ENCODE data around the gene FAM3C. TPM values are rescaled to one million over a fixed set of nuclear protein-coding genes. Genes with fewer than 3 reads are reported as not detected.

FAM3C gene
- total and polyA plus RNA-seq, 2 donors: 40.3 to 108 TPM

- DNase-seq (ENCODE audit: extremely low spot score): no peak
- WGBS: 89% methylated on average over 2 of the region's 2 CpGs
- H3K27ac ChIP-seq (ENCODE audit: low read depth): no peak overlapping the region
These were observed 12.7 kb downstream of the FAM3C start for GRCh38 chr7:121383235-121383910.

GRCh38 chr7:121382473-121382872 is 13.6 kb downstream of the FAM3C start:
- no peaks in the 10 kb centered on the region for H3K4me1 ChIP-seq (ENCODE audit: insufficient read depth)
- no peak overlapping the region for H3K27ac ChIP-seq (ENCODE audit: low read depth)
- no peaks in the 10 kb centered on the region for H3K36me3 ChIP-seq (ENCODE audit: insufficient read depth)
- DNase-seq (ENCODE audit: extremely low spot score): no peak
- H3K4me3 ChIP-seq (ENCODE audit: low read depth, low read length): no peak overlapping the region

More at GRCh38 chr7:121383235-121383910, 12.7 kb downstream of the FAM3C start:
- H3K4me1 ChIP-seq (ENCODE audit: insufficient read depth): no peaks in the 10 kb centered on the region
- H3K4me3 ChIP-seq (ENCODE audit: low read depth, low read length): no peak overlapping the region
- H3K36me3 ChIP-seq (ENCODE audit: insufficient read depth): no peaks in the 10 kb centered on the region

GRCh38 chr7:121379930-121380329 is 16.2 kb downstream of the FAM3C start:
- no peaks in the 10 kb centered on the region for H3K4me1 ChIP-seq (ENCODE audit: insufficient read depth)
- no peak overlapping the region for H3K27ac ChIP-seq (ENCODE audit: low read depth)
- WGBS: 88% methylated on average over 1 of the region's 1 CpG
- no peaks in the 10 kb centered on the region for H3K36me3 ChIP-seq (ENCODE audit: insufficient read depth)
- no peak overlapping the region for H3K4me3 ChIP-seq (ENCODE audit: low read depth, low read length)
- no peak for DNase-seq (ENCODE audit: extremely low spot score)

- no peak for DNase-seq (ENCODE audit: extremely low spot score)
- no peak overlapping the region for H3K4me3 ChIP-seq (ENCODE audit: low read depth, low read length)
- H3K4me1 ChIP-seq (ENCODE audit: insufficient read depth): no peaks in the 10 kb centered on the region
- no peak overlapping the region for H3K27ac ChIP-seq (ENCODE audit: low read depth)
- no peaks in the 10 kb centered on the region for H3K36me3 ChIP-seq (ENCODE audit: insufficient read depth)
- whole genome bisulfite sequencing: 94% methylated on average over 2 of the region's 2 CpGs
These were observed 19.1 kb downstream of the FAM3C start for GRCh38 chr7:121376979-121377378.

GRCh38 chr7:121373177-121373576 is 22.9 kb downstream of the FAM3C start:
- H3K4me1 ChIP-seq (ENCODE audit: insufficient read depth): no peaks in the 10 kb centered on the region
- no peak for DNase-seq (ENCODE audit: extremely low spot score)
- H3K4me3 ChIP-seq (ENCODE audit: low read depth, low read length): no peak overlapping the region
- no peak overlapping the region for H3K27ac ChIP-seq (ENCODE audit: low read depth)
- no peaks in the 10 kb centered on the region for H3K36me3 ChIP-seq (ENCODE audit: insufficient read depth)

GRCh38 chr7:121372376-121373010 is 23.6 kb downstream of the FAM3C start:
- H3K27ac ChIP-seq (ENCODE audit: low read depth): no peak overlapping the region
- H3K36me3 ChIP-seq (ENCODE audit: insufficient read depth): no peaks in the 10 kb centered on the region
- WGBS: 97% methylated on average over 2 of the region's 2 CpGs
- no peaks in the 10 kb centered on the region for H3K4me1 ChIP-seq (ENCODE audit: insufficient read depth)
- no peak for DNase-seq (ENCODE audit: extremely low spot score)
- no peak overlapping the region for H3K4me3 ChIP-seq (ENCODE audit: low read depth, low read length)

- WGBS: 65% methylated on average over 2 of the region's 2 CpGs
- no peak for DNase-seq (ENCODE audit: extremely low spot score)
- no peaks in the 10 kb centered on the region for H3K36me3 ChIP-seq (ENCODE audit: insufficient read depth)
- H3K27ac ChIP-seq (ENCODE audit: low read depth): no peak overlapping the region
- H3K4me1 ChIP-seq (ENCODE audit: insufficient read depth): no peaks in the 10 kb centered on the region
- H3K4me3 ChIP-seq (ENCODE audit: low read depth, low read length): no peak overlapping the region
These were observed 24.2 kb downstream of the FAM3C start for GRCh38 chr7:121371883-121372282.

- WGBS: 84% methylated on average over 1 of the region's 1 CpG
- Histone ChIP-seq H3K4me3 (ENCODE audit: low read depth, low read length) (no peak overlapping the region), H3K4me1 (ENCODE audit: insufficient read depth) (no peaks in the 10 kb centered on the region), H3K36me3 (ENCODE audit: insufficient read depth) (no peaks in the 10 kb centered on the region), H3K27ac (ENCODE audit: low read depth) (no peak overlapping the region)
- DNase-seq (ENCODE audit: extremely low spot score): no peak
These were observed 24.7 kb downstream of the FAM3C start for GRCh38 chr7:121371367-121371766.

GRCh38 chr7:121369462-121369861 is 26.6 kb downstream of the FAM3C start:
- DNase-seq (ENCODE audit: extremely low spot score): no peak
- H3K4me3 ChIP-seq (ENCODE audit: low read depth, low read length): no peak overlapping the region
- H3K4me1 ChIP-seq (ENCODE audit: insufficient read depth): no peaks in the 10 kb centered on the region
- no peaks in the 10 kb centered on the region for H3K36me3 ChIP-seq (ENCODE audit: insufficient read depth)
- 31% methylated on average over 2 of the region's 2 CpGs for WGBS
- H3K27ac ChIP-seq (ENCODE audit: low read depth): no peak overlapping the region

- no peak for DNase-seq (ENCODE audit: extremely low spot score)
- 52% methylated on average over 2 of the region's 2 CpGs for WGBS
- H3K4me1 ChIP-seq (ENCODE audit: insufficient read depth): no peaks in the 10 kb centered on the region
- peaks cover 4% of the 10 kb centered on the region for H3K36me3 ChIP-seq (ENCODE audit: insufficient read depth)
- no peak overlapping the region for H3K4me3 ChIP-seq (ENCODE audit: low read depth, low read length)
- no peak overlapping the region for H3K27ac ChIP-seq (ENCODE audit: low read depth)
These were observed 29.2 kb downstream of the FAM3C start for GRCh38 chr7:121366852-121367431.

GRCh38 chr7:121360564-121360963 is 35.5 kb downstream of the FAM3C start:
- Histone ChIP-seq H3K36me3 (ENCODE audit: insufficient read depth) (peaks cover 4% of the 10 kb centered on the region), H3K4me1 (ENCODE audit: insufficient read depth) (no peaks in the 10 kb centered on the region), H3K4me3 (ENCODE audit: low read depth, low read length) (no peak overlapping the region), H3K27ac (ENCODE audit: low read depth) (no peak overlapping the region)
- no peak for DNase-seq (ENCODE audit: extremely low spot score)
- WGBS: 91% methylated on average over 5 of the region's 5 CpGs

GRCh38 chr7:121355574-121355973 is 40.5 kb downstream of the FAM3C start:
- Histone ChIP-seq H3K36me3 (ENCODE audit: insufficient read depth) (peaks cover 3% of the 10 kb centered on the region), H3K27ac (ENCODE audit: low read depth) (no peak overlapping the region), H3K4me1 (ENCODE audit: insufficient read depth) (no peaks in the 10 kb centered on the region), H3K4me3 (ENCODE audit: low read depth, low read length) (no peak overlapping the region)
- whole genome bisulfite sequencing: 92% methylated on average over 2 of the region's 2 CpGs
- DNase-seq (ENCODE audit: extremely low spot score): no peak

- Histone ChIP-seq H3K4me3 (ENCODE audit: low read depth, low read length) (no peak overlapping the region), H3K36me3 (ENCODE audit: insufficient read depth) (peaks cover 3% of the 10 kb centered on the region), H3K27ac (ENCODE audit: low read depth) (no peak overlapping the region), H3K4me1 (ENCODE audit: insufficient read depth) (no peaks in the 10 kb centered on the region)
- no peak for DNase-seq (ENCODE audit: extremely low spot score)
- 72% methylated on average over 3 of the region's 3 CpGs for WGBS
These were observed 43.8 kb downstream of the FAM3C start for GRCh38 chr7:121352323-121352722.

GRCh38 chr7:121351682-121352081 is 44.4 kb downstream of the FAM3C start:
- Histone ChIP-seq H3K4me3 (ENCODE audit: low read depth, low read length) (no peak overlapping the region), H3K36me3 (ENCODE audit: insufficient read depth) (peaks cover 3% of the 10 kb centered on the region), H3K27ac (ENCODE audit: low read depth) (no peak overlapping the region), H3K4me1 (ENCODE audit: insufficient read depth) (no peaks in the 10 kb centered on the region)
- no peak for DNase-seq (ENCODE audit: extremely low spot score)
